A549 (cell line): ENCODE data around the gene KCNJ6.
"Not testable (repeated sequence)": the region's sequence is repeated elsewhere in the genome, so short reads cannot be mapped to it uniquely, and the experiment has no call there.

Experiments
- CEBPB ChIP-seq, 2 experiments: fragments of >200 bp in 1 of 2; sonication (Bioruptor Twin) in 1 of 2; formaldehyde crosslinking in 1 of 2; IDR thresholded peaks; 2 replicates each; pipeline ENCODE4 v1.6.1; 2012 to 2016
- KDM1A ChIP-seq: fragments of 200-600 bp; sonication (generic); IDR thresholded peaks from 2 replicates; pipeline ENCODE4 v1.6.1; 2016; ENCODE audit warnings: low read depth, mild to moderate bottlenecking
- SMC3 ChIP-seq: fragments of >200 bp; sonication (Bioruptor Twin); formaldehyde crosslinking; IDR thresholded peaks from 3 replicates; pipeline ENCODE4 v1.6.1; 2018; ENCODE audit warnings: inconsistent platforms
- TF ChIP-seq, protein P1 (sequence below): fragments of >200 bp; sonication (Bioruptor Twin); formaldehyde crosslinking; IDR thresholded peaks from 3 replicates; pipeline ENCODE4 v1.5.1; 2016

DNA sequence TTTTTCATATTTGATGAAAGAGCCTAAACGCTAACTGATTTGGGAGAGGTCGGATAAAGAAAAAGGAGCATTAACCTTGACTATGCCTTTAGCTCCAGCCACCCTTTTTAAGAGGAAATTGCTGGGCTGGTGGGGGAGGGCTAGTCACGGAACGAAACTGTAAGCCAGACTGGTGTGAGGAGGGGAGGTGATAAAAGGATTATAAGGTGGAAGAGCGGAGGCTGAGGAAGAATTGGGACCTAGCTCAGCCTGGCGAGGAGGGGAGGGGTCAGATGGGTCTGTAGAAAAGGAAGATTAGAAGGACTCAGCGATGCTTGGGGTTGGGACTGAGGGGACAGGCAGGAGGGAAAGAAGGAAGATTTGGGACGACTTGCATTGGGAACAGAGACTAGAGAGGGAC is 325.4 kb downstream of the KCNJ6 start:
- not testable (repeated sequence) for TF ChIP-seq SMC3; CEBPB (IDR thresholded peaks at IDR 0.05); KDM1A
- TF ChIP-seq, protein P1, sequence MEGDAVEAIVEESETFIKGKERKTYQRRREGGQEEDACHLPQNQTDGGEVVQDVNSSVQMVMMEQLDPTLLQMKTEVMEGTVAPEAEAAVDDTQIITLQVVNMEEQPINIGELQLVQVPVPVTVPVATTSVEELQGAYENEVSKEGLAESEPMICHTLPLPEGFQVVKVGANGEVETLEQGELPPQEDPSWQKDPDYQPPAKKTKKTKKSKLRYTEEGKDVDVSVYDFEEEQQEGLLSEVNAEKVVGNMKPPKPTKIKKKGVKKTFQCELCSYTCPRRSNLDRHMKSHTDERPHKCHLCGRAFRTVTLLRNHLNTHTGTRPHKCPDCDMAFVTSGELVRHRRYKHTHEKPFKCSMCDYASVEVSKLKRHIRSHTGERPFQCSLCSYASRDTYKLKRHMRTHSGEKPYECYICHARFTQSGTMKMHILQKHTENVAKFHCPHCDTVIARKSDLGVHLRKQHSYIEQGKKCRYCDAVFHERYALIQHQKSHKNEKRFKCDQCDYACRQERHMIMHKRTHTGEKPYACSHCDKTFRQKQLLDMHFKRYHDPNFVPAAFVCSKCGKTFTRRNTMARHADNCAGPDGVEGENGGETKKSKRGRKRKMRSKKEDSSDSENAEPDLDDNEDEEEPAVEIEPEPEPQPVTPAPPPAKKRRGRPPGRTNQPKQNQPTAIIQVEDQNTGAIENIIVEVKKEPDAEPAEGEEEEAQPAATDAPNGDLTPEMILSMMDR: not testable (repeated sequence)
